ENCODE data around the gene USH1C. TPM values are rescaled to one million over a fixed set of nuclear protein-coding genes. Genes with fewer than 3 reads are reported as not detected.
A peak's percentile ranks its signal among the peaks of the same experiment; 100 is the strongest.

USH1C gene
- total RNA-seq, 4 donors from 2014 or later = not detected

DNA sequence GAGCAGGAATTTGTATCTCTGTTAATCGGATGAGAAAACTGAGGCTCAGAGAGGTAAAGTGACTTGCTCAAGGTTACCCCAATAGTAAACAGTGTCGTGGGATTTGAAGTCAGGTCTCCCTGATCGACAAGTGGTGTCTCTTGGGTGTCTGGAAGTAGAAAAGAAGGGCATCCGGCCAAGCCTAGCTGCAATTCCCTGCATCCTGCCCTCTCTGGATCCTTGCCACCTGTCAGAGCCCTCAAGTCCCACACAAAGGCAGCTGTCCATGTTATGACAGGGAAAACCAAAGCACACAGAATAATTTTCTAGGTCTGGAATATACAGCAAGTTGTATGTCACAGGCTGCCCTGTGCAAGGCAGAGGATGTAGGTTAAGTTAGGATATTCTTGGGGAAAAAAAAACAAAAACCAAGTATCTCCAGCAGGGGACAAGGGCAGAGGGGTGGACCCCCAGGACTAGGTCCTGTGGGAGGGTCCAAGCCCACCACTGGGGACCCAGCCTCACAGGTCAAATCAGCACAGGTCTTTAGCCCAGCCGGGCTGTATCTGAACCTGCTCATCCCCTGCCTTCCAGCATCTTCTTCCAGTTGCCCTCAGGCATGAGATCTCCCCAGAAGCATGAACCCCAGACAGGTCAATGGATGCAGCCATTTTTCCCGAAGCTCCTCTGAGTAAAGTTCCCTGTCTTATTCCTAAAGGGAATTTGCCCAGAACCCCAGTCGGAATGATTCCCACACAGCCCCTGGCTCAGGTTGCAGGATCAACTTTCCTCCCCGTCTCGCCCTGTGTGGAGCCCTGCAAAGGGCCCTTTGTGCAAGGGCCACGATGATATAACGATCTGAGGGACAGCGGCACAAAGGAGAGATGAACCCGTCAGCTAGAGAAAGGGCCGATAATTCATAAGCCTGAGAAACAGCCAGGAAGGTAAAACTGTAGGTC lies 15.0 kb downstream of the USH1C start:
- WGBS, 2 donors = 47 to 54% methylated on average over 14 of the region's 14 CpGs
- TF ChIP-seq, protein P1, sequence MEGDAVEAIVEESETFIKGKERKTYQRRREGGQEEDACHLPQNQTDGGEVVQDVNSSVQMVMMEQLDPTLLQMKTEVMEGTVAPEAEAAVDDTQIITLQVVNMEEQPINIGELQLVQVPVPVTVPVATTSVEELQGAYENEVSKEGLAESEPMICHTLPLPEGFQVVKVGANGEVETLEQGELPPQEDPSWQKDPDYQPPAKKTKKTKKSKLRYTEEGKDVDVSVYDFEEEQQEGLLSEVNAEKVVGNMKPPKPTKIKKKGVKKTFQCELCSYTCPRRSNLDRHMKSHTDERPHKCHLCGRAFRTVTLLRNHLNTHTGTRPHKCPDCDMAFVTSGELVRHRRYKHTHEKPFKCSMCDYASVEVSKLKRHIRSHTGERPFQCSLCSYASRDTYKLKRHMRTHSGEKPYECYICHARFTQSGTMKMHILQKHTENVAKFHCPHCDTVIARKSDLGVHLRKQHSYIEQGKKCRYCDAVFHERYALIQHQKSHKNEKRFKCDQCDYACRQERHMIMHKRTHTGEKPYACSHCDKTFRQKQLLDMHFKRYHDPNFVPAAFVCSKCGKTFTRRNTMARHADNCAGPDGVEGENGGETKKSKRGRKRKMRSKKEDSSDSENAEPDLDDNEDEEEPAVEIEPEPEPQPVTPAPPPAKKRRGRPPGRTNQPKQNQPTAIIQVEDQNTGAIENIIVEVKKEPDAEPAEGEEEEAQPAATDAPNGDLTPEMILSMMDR (IDR thresholded peaks at IDR 0.05) = no peak
- TF ChIP-seq POLR2A (IDR thresholded peaks at IDR 0.05) (no peak), EP300 (IDR thresholded peaks at IDR 0.05) (no peak)
- Histone ChIP-seq H3K4me1 (peaks cover 0 to 15% (median 0%) of the 10 kb centered on the region in 4 donors), H3K27me3 (peaks cover 0 to 5% of the 10 kb centered on the region in 2 donors), H3K36me3 (no peaks in the 10 kb centered on the region), H3K27ac (peak overlapping the region in 1 of 4 donors; percentile 18), H3K9me3 (no peaks in the 10 kb centered on the region), H3K4me3 (no peak overlapping the region)
- DNase-seq (ENCODE audit: low spot score in 2 of 2) = no peak

DNA sequence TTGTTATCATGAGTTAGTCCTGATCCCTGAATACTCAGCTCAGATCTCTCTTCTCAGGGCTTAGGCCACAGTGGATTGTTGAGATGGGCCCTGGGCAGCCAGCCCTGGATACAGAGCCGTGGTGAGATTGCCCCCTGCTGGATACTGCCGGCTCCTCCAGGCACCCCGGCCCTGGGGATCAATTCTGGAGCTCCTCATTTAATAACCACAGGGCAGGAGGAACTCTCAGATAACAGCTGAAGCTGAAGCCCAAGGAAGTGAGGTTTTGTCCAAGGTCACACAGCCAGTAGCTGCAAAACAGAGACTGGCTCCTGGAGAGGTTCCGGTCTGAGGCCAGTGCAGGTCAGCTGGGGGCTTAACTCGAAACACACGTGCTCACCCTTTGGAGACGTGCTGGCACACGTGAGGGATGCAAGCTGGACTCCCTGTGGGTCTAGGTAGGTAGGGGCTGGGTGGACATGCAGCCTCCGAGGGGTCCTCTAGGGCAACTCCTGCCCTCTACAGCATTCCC lies 16.0 kb downstream of the USH1C start:
- H3K4me1 ChIP-seq = peaks cover 0 to 15% (median 0%) of the 10 kb centered on the region in 4 donors
- H3K36me3 ChIP-seq = no peaks in the 10 kb centered on the region
- 59 to 60% methylated on average over 8 to 9 of the region's 9 CpGs for WGBS, 2 donors
- TF ChIP-seq EP300 (IDR thresholded peaks at IDR 0.05) = no peak
- TF ChIP-seq, protein P1 (IDR thresholded peaks at IDR 0.05) = peak; percentile 41 to 55 (median 42)
- no peaks in the 10 kb centered on the region for H3K9me3 ChIP-seq
- no peak overlapping the region for H3K27ac ChIP-seq
- no peak overlapping the region for H3K4me3 ChIP-seq
- H3K27me3 ChIP-seq = no peaks in the 10 kb centered on the region
- peak; percentile 26 to 28 for DNase-seq (ENCODE audit: low spot score in 2 of 2)

DNA sequence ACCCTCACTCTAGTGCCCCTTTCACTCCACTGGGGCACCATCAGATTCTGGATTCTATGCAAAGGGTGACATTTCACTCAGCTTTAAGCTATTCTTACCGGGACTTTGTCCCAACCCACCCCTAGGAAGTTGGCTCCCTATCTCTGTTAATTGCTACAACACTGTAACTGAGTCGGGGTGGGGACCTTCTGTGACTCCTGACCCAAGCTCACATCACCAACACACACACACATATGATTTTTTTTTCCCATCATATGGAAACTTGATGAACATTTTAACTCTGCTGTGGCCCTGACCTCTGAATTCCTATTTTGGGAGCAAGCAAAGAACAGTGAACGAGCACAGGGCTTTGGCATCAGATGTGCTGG lies 16.6 kb downstream of the USH1C start:
- 53 to 74% methylated on average over 3 of the region's 3 CpGs for WGBS, 2 donors
- Histone ChIP-seq H3K27ac (no peak overlapping the region), H3K4me3 (no peak overlapping the region), H3K36me3 (no peaks in the 10 kb centered on the region), H3K4me1 (peaks cover 0 to 15% (median 0%) of the 10 kb centered on the region in 4 donors), H3K9me3 (no peaks in the 10 kb centered on the region), H3K27me3 (no peaks in the 10 kb centered on the region)
- DNase-seq (ENCODE audit: low spot score in 2 of 2) = no peak
- TF ChIP-seq POLR2A (IDR thresholded peaks at IDR 0.05) = no peak
- TF ChIP-seq, protein P1 (IDR thresholded peaks at IDR 0.05) = no peak
- no peak for TF ChIP-seq EP300 (IDR thresholded peaks at IDR 0.05)

DNA sequence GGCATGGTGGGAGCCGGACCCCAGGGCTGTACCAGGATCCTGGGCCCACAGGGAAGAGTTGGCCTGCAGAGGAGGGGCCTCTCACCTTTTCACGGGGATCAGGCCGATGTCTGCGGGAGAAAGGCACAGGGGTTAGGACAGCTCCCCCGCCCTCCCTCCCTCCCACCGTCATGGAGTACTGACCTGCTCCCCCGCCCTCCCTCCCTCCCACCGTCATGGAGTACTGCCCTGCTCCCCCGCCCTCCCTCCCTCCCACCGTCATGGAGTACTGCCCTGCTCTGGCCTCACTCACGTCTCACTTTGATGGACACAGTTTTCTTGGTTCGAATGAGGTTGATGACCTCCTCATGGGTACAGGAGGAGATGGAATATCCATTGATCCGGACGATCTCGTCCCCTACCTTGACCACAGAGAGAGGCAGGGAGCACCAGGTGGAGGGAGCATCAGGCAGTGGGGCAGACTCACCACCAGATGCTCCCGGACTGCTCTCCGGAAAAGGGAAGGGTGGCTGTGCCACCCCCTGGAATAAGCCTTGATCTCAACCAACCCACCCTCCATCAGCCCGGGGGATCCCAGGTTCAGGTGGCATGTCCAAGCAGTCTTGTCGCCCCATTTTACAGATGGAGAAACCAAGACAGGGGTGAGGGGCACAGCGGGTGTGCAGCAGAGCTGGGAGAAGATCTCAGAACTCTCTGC lies 17.1 kb downstream of the USH1C start:
- H3K4me3 ChIP-seq = no peak overlapping the region
- no peaks in the 10 kb centered on the region for H3K36me3 ChIP-seq
- no peaks in the 10 kb centered on the region for H3K27me3 ChIP-seq
- peaks cover 0 to 15% (median 0%) of the 10 kb centered on the region in 4 donors for H3K4me1 ChIP-seq
- no peaks in the 10 kb centered on the region for H3K9me3 ChIP-seq
- DNase-seq (ENCODE audit: low spot score in 2 of 2) = no peak
- no peak overlapping the region for H3K27ac ChIP-seq
- TF ChIP-seq, protein P1 (IDR thresholded peaks at IDR 0.05) = no peak
- TF ChIP-seq EP300 (IDR thresholded peaks at IDR 0.05) (no peak), POLR2A (IDR thresholded peaks at IDR 0.05) (no peak)
- 75 to 83% methylated on average over 14 to 17 of the region's 20 CpGs for WGBS, 2 donors

Data from tibial nerve (tissue), 4 donors.